HepG2 (cell line): ENCODE data around the gene UQCRC1. TPM values are rescaled to one million over a fixed set of nuclear protein-coding genes. Genes with fewer than 3 reads are reported as not detected.
A peak's percentile ranks its signal among the peaks of the same experiment; 100 is the strongest.

Experiments
- ARHGAP35 ChIP-seq: sonication (generic); formaldehyde crosslinking; IDR thresholded peaks from 2 replicates; pipeline ENCODE4 v1.9.0; 2022; ENCODE audit warnings: mild to moderate bottlenecking, inconsistent platforms, moderate library complexity, missing genetic modification reagents, borderline replicate concordance
- BCL6 ChIP-seq: IDR thresholded peaks from 2 replicates; pipeline ENCODE4 v1.6.1; 2016; ENCODE audit warnings: missing genetic modification reagents, missing compliant biosample characterization
- CBFB ChIP-seq: sonication (generic); formaldehyde crosslinking; IDR thresholded peaks from 2 replicates; pipeline ENCODE4 v1.4.0; 2020; ENCODE audit warnings: missing genetic modification reagents
- EP300 ChIP-seq, 3 experiments: sonication (generic) in 1 of 3; formaldehyde crosslinking in 1 of 3; IDR thresholded peaks; 2 replicates each; pipeline versions ENCODE4 v1.5.1 to v1.6.1; 2011 to 2020; ENCODE audit warnings: low read depth in 2 of 3, low read length in 2 of 3, borderline replicate concordance in 1 of 3, improper control_type of control experiment in 1 of 3, mild to moderate bottlenecking in 1 of 3, missing genetic modification reagents in 1 of 3, moderate library complexity in 1 of 3
- EZH2 ChIP-seq: conservative IDR thresholded peaks from 2 replicates; pipeline ENCODE4 v1.6.1; 2012; ENCODE audit warnings: mild to moderate bottlenecking, low read depth, low read length, moderate library complexity
- HCFC1 ChIP-seq: fragments of 150-350 bp; IDR thresholded peaks from 2 replicates; pipeline ENCODE4 v1.6.1; 2014; ENCODE audit warnings: low read depth, low read length
- HIVEP1 ChIP-seq: sonication (generic); formaldehyde crosslinking; IDR thresholded peaks from 2 replicates; pipeline ENCODE4 v1.4.0; 2020; ENCODE audit warnings: mild to moderate bottlenecking, missing genetic modification reagents
- HMG20A ChIP-seq: IDR thresholded peaks from 2 replicates; pipeline ENCODE4 v1.6.1; 2016; ENCODE audit warnings: borderline replicate concordance
- KLF9 ChIP-seq: IDR thresholded peaks from 2 replicates; pipeline ENCODE4 v1.6.1; 2016; ENCODE audit warnings: low read depth
- NCOA1 ChIP-seq: sonication (generic); formaldehyde crosslinking; IDR thresholded peaks from 2 replicates; pipeline ENCODE4 v1.9.0; 2021; ENCODE audit warnings: missing genetic modification reagents
- PHF20 ChIP-seq: sonication (generic); formaldehyde crosslinking; IDR thresholded peaks from 2 replicates; pipeline ENCODE4 v1.5.0; 2020; ENCODE audit warnings: mild to moderate bottlenecking, missing genetic modification reagents
- POLR2AphosphoS2 ChIP-seq: IDR thresholded peaks from 2 replicates; pipeline ENCODE4 v1.6.1; 2011; ENCODE audit warnings: low read depth, low read length, improper control_type of control experiment
- REPIN1 ChIP-seq: sonication (generic); formaldehyde crosslinking; IDR thresholded peaks from 2 replicates; pipeline ENCODE4 v1.8.0; 2022; ENCODE audit warnings: missing genetic modification reagents, low read depth, mild to moderate bottlenecking, borderline replicate concordance
- REXO4 ChIP-seq: sonication (generic); formaldehyde crosslinking; IDR thresholded peaks from 2 replicates; pipeline ENCODE4 v1.8.0; 2022; ENCODE audit warnings: missing genetic modification reagents, mild to moderate bottlenecking, borderline replicate concordance
- SSRP1 ChIP-seq: IDR thresholded peaks from 2 replicates; pipeline ENCODE4 v1.6.1; 2016; ENCODE audit warnings: control low read depth
- ZFAT ChIP-seq: sonication (generic); formaldehyde crosslinking; conservative IDR thresholded peaks from 2 replicates; pipeline ENCODE4 v1.8.1; 2023; ENCODE audit warnings: missing genetic modification reagents, inconsistent platforms
- ZFP90 ChIP-seq: sonication (generic); formaldehyde crosslinking; IDR thresholded peaks from 2 replicates; pipeline ENCODE4 v1.8.0; 2022; ENCODE audit warnings: missing genetic modification reagents, mild to moderate bottlenecking, inconsistent platforms, borderline replicate concordance
- ZNF3 ChIP-seq: IDR thresholded peaks from 2 replicates; pipeline ENCODE4 v1.7.0; 2017; ENCODE audit warnings: inconsistent platforms
- ZNF598 ChIP-seq: sonication (generic); formaldehyde crosslinking; IDR thresholded peaks from 2 replicates; pipeline ENCODE4 v1.5.1; 2020; ENCODE audit warnings: mild to moderate bottlenecking, missing genetic modification reagents, borderline replicate concordance
- ZNF605 ChIP-seq: sonication (generic); formaldehyde crosslinking; IDR thresholded peaks from 2 replicates; pipeline ENCODE4 v1.8.0; 2022; ENCODE audit warnings: mild to moderate bottlenecking, missing genetic modification reagents
- ZNF607 ChIP-seq: sonication (generic); formaldehyde crosslinking; IDR thresholded peaks from 2 replicates; pipeline ENCODE4 v1.5.1; 2020; ENCODE audit warnings: missing genetic modification reagents, mild to moderate bottlenecking, borderline replicate concordance
- ZNF674 ChIP-seq: sonication (generic); formaldehyde crosslinking; IDR thresholded peaks from 2 replicates; pipeline ENCODE4 v1.5.0; 2020; ENCODE audit warnings: low read depth, mild to moderate bottlenecking, missing genetic modification reagents
- ZNF816 ChIP-seq: sonication (generic); formaldehyde crosslinking; IDR thresholded peaks from 2 replicates; pipeline ENCODE4 v1.8.0; 2022; ENCODE audit warnings: missing genetic modification reagents, mild to moderate bottlenecking, borderline replicate concordance
- ZNF83 ChIP-seq: sonication (generic); formaldehyde crosslinking; IDR thresholded peaks from 2 replicates; pipeline ENCODE4 v1.4.0; 2020; ENCODE audit warnings: missing genetic modification reagents, mild to moderate bottlenecking, borderline replicate concordance
- polyA plus RNA-seq, 8 experiments: library from polyadenylated mRNA; depleted of rRNA in 3 of 8; stranded (reverse) in 7 of 8; unstranded in 1 of 8; fragments of >200 nt; fragmentation: Illumina TruSeq in 4 of 8; extraction: Trizol in 4 of 8; gene quantifications; 2 replicates each; pipeline versions ENCODE4 v1.2.1 to v1.2.3, GENCODE V29; 2011 to 2016; ENCODE audit warnings: low read depth in 4 of 8, missing spikeins in 1 of 8, mixed read lengths in 1 of 8; ENCODE audit not compliant: insufficient read depth in 1 of 8
- total RNA-seq, 5 experiments: library from RNA; depleted of rRNA; stranded (reverse); fragments of >200 nt; fragmentation: Illumina TruSeq; extraction: Trizol; gene quantifications; 2 replicates each; pipeline ENCODE4 v1.2.3, GENCODE V29; 2016; ENCODE audit warnings: low read depth in 1 of 5
- TF ChIP-seq, protein P1 (sequence below): sonication (generic); formaldehyde crosslinking; IDR thresholded peaks from 2 replicates; pipeline ENCODE4 v1.8.1; 2023; ENCODE audit warnings: mild to moderate bottlenecking, missing genetic modification reagents
- TF ChIP-seq, protein P2 (sequence below): sonication (generic); formaldehyde crosslinking; IDR thresholded peaks from 2 replicates; pipeline ENCODE4 v1.4.0; 2020; ENCODE audit warnings: missing genetic modification reagents

The UQCRC1 gene
- total and polyA plus RNA-seq, 2 of the 13 experiments (the other 11 are each of a cell fraction or from before 2014, with no cell fraction given): 316 to 680 TPM

DNA sequence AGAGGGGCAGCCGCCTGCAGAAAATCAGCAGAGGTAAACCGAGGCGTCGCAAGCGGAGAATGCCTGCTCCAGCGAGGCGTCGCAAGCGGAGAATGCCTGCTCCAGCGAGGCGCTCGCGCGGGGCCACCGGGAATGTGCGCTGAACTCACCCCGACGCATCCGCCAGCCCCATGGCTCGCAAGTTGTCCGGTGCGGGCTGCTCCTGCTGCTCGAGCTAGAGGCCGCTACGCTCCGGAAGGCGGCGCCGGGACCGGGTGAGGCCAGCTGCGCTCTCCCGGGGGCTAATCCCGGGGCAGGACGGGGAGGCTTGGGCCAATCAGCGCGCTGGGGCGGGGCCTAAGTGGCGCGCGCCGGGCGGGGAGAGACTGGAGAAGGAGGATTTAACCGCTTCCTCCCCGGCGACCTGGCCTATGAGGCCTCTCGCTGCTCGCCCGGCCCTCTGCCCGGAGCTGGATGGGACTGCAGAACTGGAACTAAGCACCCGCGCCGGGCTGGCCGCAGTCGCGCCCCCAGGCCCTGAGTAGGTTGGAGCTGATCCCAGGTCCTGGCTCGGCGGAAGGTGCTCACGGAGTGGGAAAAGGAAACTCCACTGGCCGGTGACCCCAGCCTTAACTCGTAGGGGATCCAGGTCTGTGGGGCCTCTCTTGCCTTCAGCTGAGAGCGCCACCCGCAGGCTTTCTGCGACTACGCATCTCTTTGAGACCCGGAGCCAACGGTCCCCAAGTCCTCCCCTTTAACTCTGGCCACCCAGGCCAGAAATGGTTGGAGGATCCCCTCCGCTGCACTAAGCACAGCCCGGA, 26.0 kb upstream of the UQCRC1 start, which contains the start of gene SLC26A6 (continued):
- TF ChIP-seq EZH2 (no peak), NCOA1 (peak; percentile 73), SSRP1 (CRISPR knock-in tag) (no peak), HIVEP1 (no peak; the same call in none of the 2 replicates), ZNF607 (CRISPR knock-in tag) (peak; percentile 66; the same call in 1 of the 2 replicates), REPIN1 (CRISPR knock-in tag) (peak; percentile 42; the same call in 1 of the 2 replicates), CBFB (CRISPR knock-in tag) (0 out of 2 replicates have a peak, but pooled peaks have one; percentile 34), ZNF674 (no peak), ZNF605 (CRISPR knock-in tag) (peak; percentile 76; the same call in 1 of the 2 replicates), PHF20 (no peak), POLR2AphosphoS2 (no peak), BCL6 (CRISPR knock-in tag) (peak; percentile 33), ZNF598 (CRISPR knock-in tag) (peak; percentile 58; the same call in 1 of the 2 replicates), REXO4 (CRISPR knock-in tag) (no peak), HCFC1 (no peak), ZFAT (0 out of 2 replicates have a peak, but pooled peaks have one; percentile 25), ZNF83 (CRISPR knock-in tag) (no peak), ARHGAP35 (0 out of 2 replicates have a peak, but pooled peaks have one; percentile 57), ZNF3 (CRISPR knock-in tag) (0 out of 2 replicates have a peak, but pooled peaks have one; percentile 57), ZFP90 (CRISPR knock-in tag) (peak; percentile 58; the same call in 1 of the 2 replicates), ZNF816 (CRISPR knock-in tag) (0 out of 2 replicates have a peak, but pooled peaks have one; percentile 80), KLF9 (no peak), HMG20A (CRISPR knock-in tag) (no peak), EP300 (IDR thresholded peaks at IDR 0.05; ENCODE audit: low read depth in 2 of 2, low read length in 2 of 2) (peak in 1 of 2 experiments; percentile 8; a peak in 1 of 4 replicates), EP300 (CRISPR knock-in tag; IDR thresholded peaks at IDR 0.05; ENCODE audit: borderline replicate concordance) (no peak; the same call in 1 of the 2 replicates)
- TF ChIP-seq, protein P1, sequence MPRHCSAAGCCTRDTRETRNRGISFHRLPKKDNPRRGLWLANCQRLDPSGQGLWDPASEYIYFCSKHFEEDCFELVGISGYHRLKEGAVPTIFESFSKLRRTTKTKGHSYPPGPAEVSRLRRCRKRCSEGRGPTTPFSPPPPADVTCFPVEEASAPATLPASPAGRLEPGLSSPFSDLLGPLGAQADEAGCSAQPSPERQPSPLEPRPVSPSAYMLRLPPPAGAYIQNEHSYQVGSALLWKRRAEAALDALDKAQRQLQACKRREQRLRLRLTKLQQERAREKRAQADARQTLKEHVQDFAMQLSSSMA (CRISPR knock-in tag): peak; percentile 58; the same call in 1 of the 2 replicates
- TF ChIP-seq, protein P2, sequence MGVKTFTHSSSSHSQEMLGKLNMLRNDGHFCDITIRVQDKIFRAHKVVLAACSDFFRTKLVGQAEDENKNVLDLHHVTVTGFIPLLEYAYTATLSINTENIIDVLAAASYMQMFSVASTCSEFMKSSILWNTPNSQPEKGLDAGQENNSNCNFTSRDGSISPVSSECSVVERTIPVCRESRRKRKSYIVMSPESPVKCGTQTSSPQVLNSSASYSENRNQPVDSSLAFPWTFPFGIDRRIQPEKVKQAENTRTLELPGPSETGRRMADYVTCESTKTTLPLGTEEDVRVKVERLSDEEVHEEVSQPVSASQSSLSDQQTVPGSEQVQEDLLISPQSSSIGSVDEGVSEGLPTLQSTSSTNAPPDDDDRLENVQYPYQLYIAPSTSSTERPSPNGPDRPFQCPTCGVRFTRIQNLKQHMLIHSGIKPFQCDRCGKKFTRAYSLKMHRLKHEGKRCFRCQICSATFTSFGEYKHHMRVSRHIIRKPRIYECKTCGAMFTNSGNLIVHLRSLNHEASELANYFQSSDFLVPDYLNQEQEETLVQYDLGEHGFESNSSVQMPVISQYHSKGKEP: no peak
